ENCODE data around the gene NSF. TPM values are rescaled to one million over a fixed set of nuclear protein-coding genes. Genes with fewer than 3 reads are reported as not detected.
"Not testable (repeated sequence)": the region's sequence is repeated elsewhere in the genome, so short reads cannot be mapped to it uniquely, and the experiment has no call there.

The NSF gene
- total RNA-seq, 2 experiments from 2014 or later, result 35.3 to 42.5 TPM

GRCh38 chr17:46659702-46660101 is 69.2 kb downstream of the NSF start:
- H3K27ac ChIP-seq (ENCODE audit: low read depth, low read length, poor library complexity, severe bottlenecking), result not testable (repeated sequence)

DNA sequence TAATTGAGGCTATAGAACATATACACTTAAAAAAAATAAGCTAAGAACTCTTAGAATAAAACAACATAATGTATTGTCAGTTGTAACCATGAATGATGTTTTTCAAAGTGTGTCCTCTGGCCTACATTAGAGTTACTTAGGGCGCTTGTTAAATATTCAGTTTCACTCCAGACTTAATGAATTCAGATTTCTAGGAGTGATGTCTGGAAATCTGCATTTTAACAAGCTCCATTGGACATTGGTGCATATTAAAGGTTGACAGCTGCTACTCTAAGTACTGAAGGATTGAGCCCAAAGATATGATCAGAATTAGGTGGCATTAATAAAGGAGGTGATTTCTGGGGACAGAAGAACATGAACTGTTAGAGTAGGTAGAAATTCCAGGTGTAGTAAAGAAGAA is 72.7 kb downstream of the NSF start:
- H4K20me1 ChIP-seq (ENCODE audit: insufficient read depth, low read length); H3K9me3 ChIP-seq (ENCODE audit: low read length); POLR2A ChIA-PET; H2AFZ ChIP-seq (ENCODE audit: low read length); CTCF ChIA-PET (ENCODE audit: unreplicated experiment); DNase-seq (ENCODE audit: low spot score); H3K9me2 ChIP-seq (ENCODE audit: insufficient read depth, low read length); H3K36me3 ChIP-seq (ENCODE audit: insufficient read depth, low read length); H3K4me3 ChIP-seq (ENCODE audit: low read depth, low read length, poor library complexity, severe bottlenecking); BruUV-seq (replicated peaks); H3K4me2 ChIP-seq (ENCODE audit: low read length); H3K4me1 ChIP-seq (ENCODE audit: insufficient read depth, low read length, poor library complexity, severe bottlenecking); H3K79me2 ChIP-seq (ENCODE audit: insufficient read depth, low read depth, low read length); intact Hi-C loops (cut with micrococcal nuclease; ENCODE audit: unreplicated experiment); H3K27ac ChIP-seq (ENCODE audit: low read depth, low read length, poor library complexity, severe bottlenecking): not testable (repeated sequence)

More at GRCh38 chr17:46659702-46660101, 69.2 kb downstream of the NSF start:
- intact Hi-C loops (cut with micrococcal nuclease; ENCODE audit: unreplicated experiment); H2AFZ ChIP-seq (ENCODE audit: low read length); H4K20me1 ChIP-seq (ENCODE audit: insufficient read depth, low read length); DNase-seq (ENCODE audit: low spot score); H3K79me2 ChIP-seq (ENCODE audit: insufficient read depth, low read depth, low read length); H3K4me3 ChIP-seq (ENCODE audit: low read depth, low read length, poor library complexity, severe bottlenecking); H3K4me2 ChIP-seq (ENCODE audit: low read length); H3K36me3 ChIP-seq (ENCODE audit: insufficient read depth, low read length); H3K4me1 ChIP-seq (ENCODE audit: insufficient read depth, low read length, poor library complexity, severe bottlenecking); H3K9me2 ChIP-seq (ENCODE audit: insufficient read depth, low read length); POLR2A ChIA-PET; H3K9me3 ChIP-seq (ENCODE audit: low read length); BruUV-seq (replicated peaks); CTCF ChIA-PET (ENCODE audit: unreplicated experiment): not testable (repeated sequence)

DNA sequence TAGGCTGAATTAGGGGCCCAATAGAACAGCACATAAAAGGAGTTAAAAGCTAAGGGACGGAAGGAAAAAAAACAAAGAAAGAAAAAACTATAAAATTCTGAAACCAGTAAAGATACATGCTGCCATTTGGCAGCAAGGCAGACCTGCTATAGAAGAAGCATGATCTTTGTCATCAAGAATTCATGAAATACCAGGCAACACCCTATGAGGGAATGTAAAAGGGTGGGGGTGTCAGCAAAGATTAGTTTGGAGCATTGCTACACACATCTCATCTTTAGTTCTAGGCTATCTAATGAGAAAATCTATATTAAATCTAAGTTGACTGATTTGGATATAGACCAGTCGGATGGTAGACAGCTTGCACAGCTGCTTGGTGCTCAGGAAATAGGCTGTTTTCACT is 73.1 kb downstream of the NSF start:
- H3K9me3 ChIP-seq (ENCODE audit: low read length); DNase-seq (ENCODE audit: low spot score); H3K4me3 ChIP-seq (ENCODE audit: low read depth, low read length, poor library complexity, severe bottlenecking); H4K20me1 ChIP-seq (ENCODE audit: insufficient read depth, low read length); H3K9me2 ChIP-seq (ENCODE audit: insufficient read depth, low read length); H3K36me3 ChIP-seq (ENCODE audit: insufficient read depth, low read length); BruUV-seq (replicated peaks); H3K27ac ChIP-seq (ENCODE audit: low read depth, low read length, poor library complexity, severe bottlenecking); H3K4me1 ChIP-seq (ENCODE audit: insufficient read depth, low read length, poor library complexity, severe bottlenecking); H3K79me2 ChIP-seq (ENCODE audit: insufficient read depth, low read depth, low read length); CTCF ChIA-PET (ENCODE audit: unreplicated experiment); intact Hi-C loops (cut with micrococcal nuclease; ENCODE audit: unreplicated experiment); H3K4me2 ChIP-seq (ENCODE audit: low read length); H2AFZ ChIP-seq (ENCODE audit: low read length); POLR2A ChIA-PET: not testable (repeated sequence)

DNA sequence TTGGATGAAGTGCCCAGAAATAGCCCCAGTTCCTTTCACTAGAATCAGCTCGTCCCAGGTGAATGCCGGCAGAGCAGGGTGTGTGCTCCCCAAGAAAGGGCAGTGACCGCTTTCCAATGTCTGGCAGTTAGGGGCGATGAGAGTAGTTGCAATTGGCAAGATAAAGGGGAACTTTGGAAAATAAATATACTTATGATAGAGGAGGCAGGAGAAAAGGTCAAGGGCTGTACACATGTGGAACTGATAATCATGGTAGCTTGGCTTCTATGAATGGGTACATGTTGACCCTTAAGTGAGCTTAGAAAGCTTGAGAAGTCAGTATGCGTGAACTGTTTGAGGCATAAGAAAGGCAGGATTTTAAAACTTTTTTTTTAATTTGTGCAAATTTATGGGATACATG is 75.5 kb downstream of the NSF start:
- H3K4me3 ChIP-seq (ENCODE audit: low read depth, low read length, poor library complexity, severe bottlenecking); H3K9me3 ChIP-seq (ENCODE audit: low read length); CTCF ChIA-PET (ENCODE audit: unreplicated experiment); H4K20me1 ChIP-seq (ENCODE audit: insufficient read depth, low read length); POLR2A ChIA-PET; H3K4me2 ChIP-seq (ENCODE audit: low read length); intact Hi-C loops (cut with micrococcal nuclease; ENCODE audit: unreplicated experiment); DNase-seq (ENCODE audit: low spot score); H3K4me1 ChIP-seq (ENCODE audit: insufficient read depth, low read length, poor library complexity, severe bottlenecking); H2AFZ ChIP-seq (ENCODE audit: low read length); H3K79me2 ChIP-seq (ENCODE audit: insufficient read depth, low read depth, low read length); BruUV-seq (replicated peaks); H3K9me2 ChIP-seq (ENCODE audit: insufficient read depth, low read length); H3K27ac ChIP-seq (ENCODE audit: low read depth, low read length, poor library complexity, severe bottlenecking); H3K36me3 ChIP-seq (ENCODE audit: insufficient read depth, low read length): not testable (repeated sequence)

- H3K27ac ChIP-seq (ENCODE audit: low read depth, low read length, poor library complexity, severe bottlenecking); POLR2A ChIA-PET; H3K9me2 ChIP-seq (ENCODE audit: insufficient read depth, low read length); BruUV-seq (replicated peaks); H3K4me2 ChIP-seq (ENCODE audit: low read length); intact Hi-C loops (cut with micrococcal nuclease; ENCODE audit: unreplicated experiment); H3K79me2 ChIP-seq (ENCODE audit: insufficient read depth, low read depth, low read length); H2AFZ ChIP-seq (ENCODE audit: low read length); H3K4me1 ChIP-seq (ENCODE audit: insufficient read depth, low read length, poor library complexity, severe bottlenecking); H4K20me1 ChIP-seq (ENCODE audit: insufficient read depth, low read length); DNase-seq (ENCODE audit: low spot score); H3K9me3 ChIP-seq (ENCODE audit: low read length); CTCF ChIA-PET (ENCODE audit: unreplicated experiment); H3K36me3 ChIP-seq (ENCODE audit: insufficient read depth, low read length); H3K4me3 ChIP-seq (ENCODE audit: low read depth, low read length, poor library complexity, severe bottlenecking): not testable (repeated sequence)
Observed at GRCh38 chr17:46670789-46671188, 80.3 kb downstream of the NSF start.

- H2AFZ ChIP-seq (ENCODE audit: low read length); H3K9me3 ChIP-seq (ENCODE audit: low read length); CTCF ChIA-PET (ENCODE audit: unreplicated experiment); H4K20me1 ChIP-seq (ENCODE audit: insufficient read depth, low read length); H3K4me2 ChIP-seq (ENCODE audit: low read length); H3K36me3 ChIP-seq (ENCODE audit: insufficient read depth, low read length); H3K79me2 ChIP-seq (ENCODE audit: insufficient read depth, low read depth, low read length); POLR2A ChIA-PET; H3K4me1 ChIP-seq (ENCODE audit: insufficient read depth, low read length, poor library complexity, severe bottlenecking); H3K27ac ChIP-seq (ENCODE audit: low read depth, low read length, poor library complexity, severe bottlenecking); H3K4me3 ChIP-seq (ENCODE audit: low read depth, low read length, poor library complexity, severe bottlenecking); intact Hi-C loops (cut with micrococcal nuclease; ENCODE audit: unreplicated experiment); DNase-seq (ENCODE audit: low spot score); BruUV-seq (replicated peaks); H3K9me2 ChIP-seq (ENCODE audit: insufficient read depth, low read length): not testable (repeated sequence)
Observed at GRCh38 chr17:46672777-46673176, 82.3 kb downstream of the NSF start.

- H3K27ac ChIP-seq (ENCODE audit: low read depth, low read length, poor library complexity, severe bottlenecking); intact Hi-C loops (cut with micrococcal nuclease; ENCODE audit: unreplicated experiment); H3K4me2 ChIP-seq (ENCODE audit: low read length); H3K4me1 ChIP-seq (ENCODE audit: insufficient read depth, low read length, poor library complexity, severe bottlenecking); H3K36me3 ChIP-seq (ENCODE audit: insufficient read depth, low read length); H3K4me3 ChIP-seq (ENCODE audit: low read depth, low read length, poor library complexity, severe bottlenecking); H2AFZ ChIP-seq (ENCODE audit: low read length); DNase-seq (ENCODE audit: low spot score); H3K9me3 ChIP-seq (ENCODE audit: low read length); H3K9me2 ChIP-seq (ENCODE audit: insufficient read depth, low read length); CTCF ChIA-PET (ENCODE audit: unreplicated experiment); BruUV-seq (replicated peaks); H4K20me1 ChIP-seq (ENCODE audit: insufficient read depth, low read length); H3K79me2 ChIP-seq (ENCODE audit: insufficient read depth, low read depth, low read length); POLR2A ChIA-PET: not testable (repeated sequence)
Observed at GRCh38 chr17:46677819-46678218, 87.3 kb downstream of the NSF start.
